ENCODE data around the gene KNTC1. TPM values are rescaled to one million over a fixed set of nuclear protein-coding genes. Genes with fewer than 3 reads are reported as not detected.
"Not testable (repeated sequence)": the region's sequence is repeated elsewhere in the genome, so short reads cannot be mapped to it uniquely, and the experiment has no call there.

Gene KNTC1
- total RNA-seq, 1 donor from 2014 or later, result 2.6 TPM

DNA sequence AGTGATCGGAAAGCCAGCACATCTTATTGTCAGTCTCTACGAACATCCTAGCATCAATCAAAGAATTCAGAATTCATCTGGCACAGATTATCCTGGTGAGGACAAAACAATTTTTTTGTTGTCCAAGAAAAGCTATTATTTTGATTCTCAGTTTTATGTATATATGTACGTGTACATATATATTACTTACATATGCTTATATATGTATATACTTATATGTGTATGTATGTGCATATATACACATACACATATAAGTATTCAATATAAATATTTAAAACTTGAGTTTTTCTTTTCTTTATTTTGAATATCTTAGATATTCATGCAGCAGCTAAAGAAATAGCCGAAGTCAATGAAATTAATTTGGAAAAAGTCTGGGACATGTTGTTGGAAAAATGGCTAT is 77.9 kb downstream of the KNTC1 start:
- intact Hi-C loops (cut with DNase I), result no loop called here
- no peak for DNase-seq (ENCODE audit: missing footprints)
- ATAC-seq, result no peak

- DNase-seq (ENCODE audit: missing footprints) (no peak), ATAC-seq (no peak)
- intact Hi-C loops (cut with DNase I), result no loop called here
Measured at GRCh38 chr12:122609732-122610131, 82.7 kb downstream of the KNTC1 start.

- ATAC-seq (no peak), DNase-seq (ENCODE audit: missing footprints) (no peak)
- intact Hi-C loops (cut with DNase I), result no loop called here
Measured at GRCh38 chr12:122610207-122610606, 83.2 kb downstream of the KNTC1 start.

DNA sequence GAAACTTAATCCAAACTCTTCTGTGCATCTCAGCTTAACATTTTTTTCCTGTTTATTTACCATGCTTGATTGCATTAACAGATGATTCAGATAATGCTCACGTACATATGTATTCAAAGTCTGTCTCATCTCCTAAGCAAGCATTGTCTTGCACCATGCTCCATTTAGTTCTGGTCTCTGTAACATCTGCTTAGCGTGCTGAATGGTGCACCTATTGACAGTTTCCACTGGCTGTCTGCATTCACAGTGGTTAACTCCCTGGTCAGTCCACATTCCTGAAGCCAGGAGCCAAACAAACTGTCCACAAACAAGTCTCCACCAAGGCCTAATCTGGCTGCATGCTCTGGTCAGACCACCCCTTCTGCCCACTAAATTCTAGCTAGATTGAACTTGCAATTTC is 83.9 kb downstream of the KNTC1 start:
- intact Hi-C loops (cut with DNase I), result no loop called here
- ATAC-seq, result no peak
- no peak for DNase-seq (ENCODE audit: missing footprints)

DNA sequence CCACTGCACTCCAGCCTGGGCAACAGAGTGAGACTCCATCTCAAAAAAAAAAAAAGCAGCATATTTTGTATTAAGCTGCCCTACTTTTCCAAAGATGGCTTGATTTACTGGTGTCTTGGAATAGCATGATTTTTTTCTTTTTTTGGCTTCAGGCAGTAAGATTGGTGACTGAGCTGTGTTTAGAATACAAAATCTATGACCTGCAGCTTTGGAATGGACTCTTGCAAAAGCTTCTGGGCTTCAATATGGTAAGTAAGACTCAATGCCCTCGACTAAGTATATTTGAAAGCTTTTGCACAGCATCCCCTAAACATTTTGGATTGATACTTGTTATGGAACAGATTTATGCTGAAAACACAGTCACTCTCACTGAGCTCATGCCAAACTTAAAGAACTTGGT is 87.8 kb downstream of the KNTC1 start:
- DNase-seq (ENCODE audit: missing footprints) (no peak), ATAC-seq (no peak)
- intact Hi-C loops (cut with DNase I), result no loop called here

GRCh38 chr12:122615780-122616179 is 88.7 kb downstream of the KNTC1 start:
- intact Hi-C loops (cut with DNase I), result no loop called here
- DNase-seq (ENCODE audit: missing footprints) (no peak), ATAC-seq (no peak)

DNA sequence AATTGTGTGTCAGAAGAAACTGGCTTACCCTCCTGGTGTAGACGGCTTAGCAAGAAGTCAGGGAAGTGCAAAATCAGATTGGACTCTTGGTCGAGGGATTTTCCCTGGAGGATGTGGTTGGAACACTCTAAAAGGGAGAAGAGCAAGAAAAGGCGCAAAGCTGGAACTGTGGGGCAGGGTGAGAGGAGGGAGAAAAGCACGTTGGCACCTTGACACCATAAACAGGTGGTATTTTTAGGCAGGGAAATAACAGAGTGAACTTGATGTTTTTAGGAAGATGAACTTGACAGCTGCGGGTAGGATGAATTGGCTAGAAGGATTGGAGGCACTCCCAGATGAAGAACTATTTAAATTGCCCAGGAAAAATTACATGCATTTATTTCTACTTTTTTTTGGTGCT is 108.4 kb downstream of the KNTC1 start:
- ATAC-seq (no peak), DNase-seq (ENCODE audit: missing footprints) (no peak)
- intact Hi-C loops (cut with DNase I), result no loop called here

DNA sequence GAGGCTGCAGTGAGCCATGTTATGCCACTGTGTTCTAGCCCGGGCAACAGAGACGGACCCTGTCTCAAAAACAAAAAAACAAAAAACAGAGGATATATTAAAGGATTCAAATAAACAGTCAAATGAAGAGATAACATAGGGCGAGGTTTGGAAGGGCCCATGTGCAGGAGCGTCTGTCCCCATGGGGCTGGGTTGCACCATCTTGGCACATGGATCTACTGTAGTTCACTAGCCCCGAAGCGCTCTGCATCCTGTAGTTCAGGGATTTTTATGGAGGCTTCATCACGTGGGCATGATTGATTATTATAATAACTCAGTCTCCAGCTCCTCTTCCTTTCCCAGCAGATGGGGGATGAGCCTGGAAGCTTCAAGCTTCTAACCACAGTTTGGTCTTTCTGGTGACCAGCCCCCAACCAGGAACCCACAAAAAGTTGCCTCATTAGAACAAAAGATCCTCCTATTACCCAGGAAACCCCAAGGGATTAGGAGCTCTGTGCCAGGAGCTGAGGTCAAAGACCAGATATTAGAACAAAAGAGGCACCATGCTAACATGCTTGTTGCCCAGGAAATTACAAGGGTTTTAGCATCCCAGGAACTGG is 116.3 kb downstream of the KNTC1 start:
- DNase-seq (ENCODE audit: missing footprints) (no peak), ATAC-seq (no peak)
- intact Hi-C loops (cut with DNase I), result no loop called here

- intact Hi-C loops (cut with DNase I), result no loop called here
- ATAC-seq (no peak), DNase-seq (ENCODE audit: missing footprints) (no peak)
Measured at GRCh38 chr12:122646517-122647217, 119.6 kb downstream of the KNTC1 start.

- ATAC-seq (no peak), DNase-seq (ENCODE audit: missing footprints) (no peak)
- intact Hi-C loops (cut with DNase I), result no loop called here
Measured at GRCh38 chr12:122651520-122652224, 124.6 kb downstream of the KNTC1 start.

GRCh38 chr12:122653291-122653690 is 126.2 kb downstream of the KNTC1 start:
- DNase-seq (ENCODE audit: missing footprints); intact Hi-C loops (cut with DNase I); ATAC-seq: not testable (repeated sequence)

DNA sequence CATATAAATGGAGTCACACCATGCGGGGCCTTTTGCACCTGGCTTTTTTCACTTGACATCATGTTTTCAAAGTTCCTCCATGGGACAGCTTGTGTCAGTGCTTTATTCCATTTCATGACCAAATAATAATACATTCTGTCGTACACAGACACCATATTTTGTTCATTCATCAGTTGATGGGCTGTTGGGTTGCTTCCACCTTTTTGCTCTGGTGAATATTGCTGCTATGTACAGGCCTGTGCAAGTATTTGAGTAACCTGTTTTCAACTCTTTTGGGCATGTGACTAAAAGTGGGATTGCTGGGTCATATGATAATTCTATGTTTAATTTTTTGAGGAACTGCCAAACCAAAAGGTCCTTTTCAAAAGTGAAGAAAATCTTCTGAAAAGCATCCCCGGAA is 129.2 kb downstream of the KNTC1 start:
- intact Hi-C loops (cut with DNase I), result no loop called here
- DNase-seq (ENCODE audit: missing footprints) (no peak), ATAC-seq (no peak)

DNA sequence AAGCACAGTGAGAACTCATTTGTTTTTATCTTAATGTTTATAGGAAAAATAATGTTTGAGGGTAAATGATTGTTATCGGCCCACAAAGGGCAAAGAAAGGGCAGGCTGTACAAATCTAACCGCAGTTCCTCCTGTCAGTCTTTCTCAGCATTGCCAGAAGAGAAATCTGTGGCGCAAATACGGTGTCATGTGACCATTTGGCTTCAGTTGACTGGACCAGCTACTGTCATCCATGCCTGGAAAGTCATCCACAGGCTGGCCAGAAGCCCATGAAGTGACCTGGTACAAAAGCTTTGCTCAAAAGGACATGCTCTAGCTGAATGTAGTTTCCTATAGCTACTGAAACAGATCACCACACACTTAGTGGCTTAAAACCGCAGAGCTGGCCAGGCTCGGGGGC is 132.5 kb downstream of the KNTC1 start:
- DNase-seq (ENCODE audit: missing footprints) (no peak), ATAC-seq (peak; percentile 75)
- intact Hi-C loops (cut with DNase I), result no loop called here

DNA sequence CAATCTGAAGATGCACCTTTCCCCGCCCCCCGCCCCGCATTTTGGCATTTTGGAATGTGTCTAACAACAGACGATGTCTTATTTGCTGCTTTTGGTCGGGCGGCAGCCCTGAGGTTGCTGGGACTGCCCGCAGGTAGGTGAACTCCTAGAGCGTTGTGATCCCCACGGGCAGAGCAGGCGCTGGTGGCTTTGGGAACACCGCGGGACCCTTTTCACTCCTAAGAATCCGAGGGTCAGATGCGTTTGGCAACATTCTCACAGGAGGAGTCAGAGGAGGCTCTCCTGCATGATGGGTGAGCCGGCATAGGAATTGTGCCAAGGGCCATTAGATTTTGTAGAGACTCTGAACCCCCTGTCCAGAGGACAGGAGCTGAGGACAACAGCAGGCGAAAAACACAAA is 134.2 kb downstream of the KNTC1 start:
- intact Hi-C loops (cut with DNase I), result no loop called here
- no peak for ATAC-seq
- DNase-seq (ENCODE audit: missing footprints), result no peak

GRCh38 chr12:122661938-122662337 is 134.9 kb downstream of the KNTC1 start:
- DNase-seq (ENCODE audit: missing footprints), result no peak
- no peak for ATAC-seq

DNA sequence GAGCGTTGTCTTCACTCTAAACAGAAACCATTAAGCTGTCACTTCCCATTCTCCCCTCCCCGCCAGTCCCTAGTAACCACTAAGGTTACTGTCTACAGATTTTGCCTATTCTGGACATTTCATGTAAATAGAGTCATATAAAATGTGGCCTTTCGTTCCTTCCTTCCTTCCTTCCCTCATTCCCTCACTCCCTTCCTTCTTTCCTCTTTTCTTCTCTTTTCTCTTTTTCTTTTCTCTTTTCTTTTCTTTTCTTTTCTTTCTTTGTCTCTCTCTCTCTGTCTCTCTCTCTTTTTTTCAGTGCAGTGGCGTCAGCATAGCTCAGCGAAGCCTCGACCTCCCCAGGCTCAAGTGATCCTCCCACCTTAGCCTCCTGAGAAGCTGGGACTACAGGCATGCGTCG is 138.3 kb downstream of the KNTC1 start:
- DNase-seq (ENCODE audit: missing footprints) (no peak), ATAC-seq (no peak)
- intact Hi-C loops (cut with DNase I), result no loop called here

More at GRCh38 chr12:122661938-122662337, 134.9 kb downstream of the KNTC1 start:
- intact Hi-C loops (cut with DNase I), result no loop called here

DNA sequence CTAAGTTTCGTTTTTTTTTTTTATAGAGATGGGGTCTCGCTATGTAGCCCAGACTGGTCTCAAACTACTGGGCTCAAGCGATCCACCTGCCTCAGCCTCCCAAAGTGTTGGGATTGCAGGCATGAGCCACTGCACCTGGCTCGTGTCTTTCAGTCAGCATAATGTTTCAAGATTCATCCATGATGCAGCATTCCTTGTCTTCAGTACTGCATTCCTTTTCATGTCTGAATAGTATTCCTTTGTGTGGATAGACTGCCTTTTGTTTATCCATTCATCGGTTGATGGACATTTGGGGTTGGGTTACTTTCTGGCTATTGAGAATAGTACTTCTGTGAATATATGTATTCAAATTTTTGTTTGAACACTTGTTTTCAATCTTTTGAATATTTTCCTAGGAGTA is 138.7 kb downstream of the KNTC1 start:
- ATAC-seq (no peak), DNase-seq (ENCODE audit: missing footprints) (no peak)
- intact Hi-C loops (cut with DNase I), result no loop called here

GRCh38 chr12:122668268-122668667 is 141.2 kb downstream of the KNTC1 start:
- intact Hi-C loops (cut with DNase I), result no loop called here
- ATAC-seq (no peak), DNase-seq (ENCODE audit: missing footprints) (no peak)

DNA sequence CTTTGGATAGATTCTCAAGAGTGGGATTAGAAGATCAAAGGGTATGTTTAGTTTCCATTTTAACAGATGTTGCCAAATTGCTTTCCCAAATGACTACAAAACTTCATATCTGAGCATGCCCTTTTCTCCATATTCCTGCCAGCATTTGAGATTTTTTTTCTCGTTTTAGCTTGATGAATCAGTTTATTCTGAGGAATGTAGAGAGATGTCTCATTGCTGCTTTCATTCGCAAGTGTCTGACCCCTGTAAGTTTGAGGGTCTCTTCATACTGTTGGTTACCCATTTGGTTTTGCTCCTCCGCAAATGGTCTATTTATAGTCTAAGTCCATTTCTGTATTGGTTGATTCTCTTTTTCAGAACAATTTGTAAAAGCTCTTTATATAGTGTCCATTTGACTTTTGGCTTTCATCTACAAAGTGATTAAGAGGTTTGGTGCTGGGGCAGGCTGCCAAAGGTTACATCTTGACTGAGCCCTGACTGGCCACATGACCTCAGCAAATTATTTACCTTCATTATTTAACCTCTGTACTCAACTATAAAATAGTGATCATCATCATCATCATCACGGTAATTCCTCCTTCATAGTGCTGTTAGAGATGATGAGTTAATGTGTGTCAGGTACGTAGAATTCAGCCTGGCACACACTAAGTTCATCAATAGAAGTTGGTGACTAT is 142.5 kb downstream of the KNTC1 start:
- intact Hi-C loops (cut with DNase I), result no loop called here
- no peak for ATAC-seq

GRCh38 chr12:122672515-122672914 is 145.5 kb downstream of the KNTC1 start:
- DNase-seq (ENCODE audit: missing footprints) (no peak), ATAC-seq (no peak)
- intact Hi-C loops (cut with DNase I), result no loop called here

More for the DNA sequence above, 142.5 kb downstream of the KNTC1 start:
- no peak for DNase-seq (ENCODE audit: missing footprints)

All from Right ventricle myocardium inferior (tissue), 1 donor.